HCT116 (cell line): ENCODE results near the gene EPHA4. TPM values are rescaled to one million over a fixed set of nuclear protein-coding genes. Genes with fewer than 3 reads are reported as not detected.

ENCODE experiments used
- ATAC-seq: fragments of 200-7000 bp; cut with Tn5 transposase; 2 replicates; pipeline ENCODE4 v1.9.1; 2020; ENCODE audit warnings: mild to moderate bottlenecking, moderate library complexity
- BruUV-seq: library from RNA; stranded (reverse); fragments of 400-500 nt; replicated peaks from 2 replicates; lab custom pipeline; 2021; lab: Mats Ljungman, UMichigan
- CTCF ChIA-PET: fragments of 300-600 bp; sonication (Branson Sonifier 250); formaldehyde crosslinking; loops from one replicate; lab custom pipeline; 2021; ENCODE audit warnings: antibody characterized with exemption; lab: Charles Lee
- POLR2A ChIA-PET: fragments of 300-600, 350-600 bp; sonication (Branson Sonifier 250); formaldehyde crosslinking; loops from one replicate; lab custom pipeline; 2021; ENCODE audit warnings: antibody characterized with exemption; lab: Charles Lee
- RAD21 ChIA-PET, 2 experiments: fragments of 300-600 bp; sonication (Branson Sonifier 250); formaldehyde crosslinking; loops; one replicate each; lab custom pipeline; 2023; ENCODE audit warnings: low total read pairs in 2 of 2; ENCODE audit not compliant: uncharacterized antibody in 2 of 2, unreplicated experiment in 2 of 2, low non-redundant PET in 1 of 2; lab: Charles Lee
- DNase-seq: peaks from one replicate; pipeline ENCODE4 v3.0.0-alpha.2; 2010; ENCODE audit warnings: low read depth, low spot score
- H2AFZ ChIP-seq: fragments of 200-600 bp; shearing (Covaris generic), sonication (generic); 2 replicates; pipeline ENCODE4 v1.6.1; 2017; ENCODE audit warnings: low read depth, mixed run types, mixed read lengths, antibody characterized with exemption, low read length; ENCODE audit not compliant: poor library complexity, severe bottlenecking
- H3K27ac ChIP-seq: 2 replicates; pipeline ENCODE4 v1.5.1; 2012; ENCODE audit warnings: low read depth, low read length
- H3K27me3 ChIP-seq: fragments of 200-600 bp; sonication (generic); 2 replicates; pipeline ENCODE4 v1.6.1; 2016; ENCODE audit warnings: mixed run types, low read length, mixed read lengths; ENCODE audit not compliant: insufficient read depth
- H3K36me3 ChIP-seq, 2 experiments: fragments of 200-500 bp in 1 of 2; fragments of 200-600 bp in 1 of 2; sonication (Bioruptor generic) in 1 of 2; sonication (generic) in 1 of 2; 2 replicates each; pipeline versions ENCODE4 v1.5.1 to v1.6.1; 2014 to 2016; ENCODE audit warnings: low read length in 2 of 2, inconsistent platforms in 1 of 2, mixed read lengths in 1 of 2, mixed run types in 1 of 2; ENCODE audit not compliant: insufficient read depth in 2 of 2, control insufficient read depth in 1 of 2
- H3K4me1 ChIP-seq, 2 experiments: fragments of 200-600 bp in 1 of 2; sonication (generic) in 1 of 2; 2 replicates each; pipeline versions ENCODE4 v1.5.1 to v1.6.1; 2012 to 2017; ENCODE audit warnings: low read length in 2 of 2, inconsistent platforms in 1 of 2, mild to moderate bottlenecking in 1 of 2, mixed read lengths in 1 of 2, mixed run types in 1 of 2, moderate library complexity in 1 of 2; ENCODE audit not compliant: insufficient read depth in 2 of 2, control insufficient read depth in 1 of 2
- H3K4me2 ChIP-seq: fragments of 200-600 bp; sonication (generic); 2 replicates; pipeline ENCODE4 v1.6.1; 2017; ENCODE audit warnings: mixed run types, low read length, mixed read lengths
- H3K4me3 ChIP-seq, 2 experiments: fragments of 200-600 bp in 1 of 2; sonication (generic) in 1 of 2; replicated peaks in 1 of 2; 2 replicates each; pipeline ENCODE4 v1.5.1; 2011 to 2016; ENCODE audit warnings: low read length in 2 of 2, control low read depth in 1 of 2, low read depth in 1 of 2, mild to moderate bottlenecking in 1 of 2, mixed read lengths in 1 of 2, mixed run types in 1 of 2
- H3K79me2 ChIP-seq: fragments of 200-600 bp; sonication (generic); 2 replicates; pipeline ENCODE4 v1.6.1; 2017; ENCODE audit warnings: mild to moderate bottlenecking, mixed run types, low read length, moderate library complexity, mixed read lengths; ENCODE audit not compliant: insufficient read depth
- H3K9ac ChIP-seq: fragments of 200-600 bp; sonication (generic); 2 replicates; pipeline ENCODE4 v1.6.1; 2016; ENCODE audit warnings: low read length, mixed read lengths
- H3K9me2 ChIP-seq: fragments of 200-600 bp; sonication (generic), shearing (Covaris generic); 2 replicates; pipeline ENCODE4 v1.6.1; 2017; ENCODE audit warnings: mixed run types, mild to moderate bottlenecking, moderate library complexity; ENCODE audit not compliant: insufficient read depth
- H3K9me3 ChIP-seq, 2 experiments: fragments of 200-500 bp in 1 of 2; fragments of 200-600 bp in 1 of 2; sonication (Bioruptor generic) in 1 of 2; sonication (generic) in 1 of 2; 2 replicates each; pipeline ENCODE4 v1.6.1; 2014 to 2017; ENCODE audit warnings: low read length in 2 of 2, mixed read lengths in 2 of 2, inconsistent platforms in 1 of 2, low read depth in 1 of 2, mild to moderate bottlenecking in 1 of 2, mixed run types in 1 of 2, moderate library complexity in 1 of 2; ENCODE audit not compliant: control insufficient read depth in 1 of 2, insufficient read depth in 1 of 2
- H4K20me1 ChIP-seq: fragments of 200-600 bp; sonication (generic), shearing (Covaris generic); 2 replicates; pipeline ENCODE4 v1.6.1; 2017; ENCODE audit warnings: mixed run types, mild to moderate bottlenecking, moderate library complexity; ENCODE audit not compliant: insufficient read depth
- CBX3 ChIP-seq: IDR thresholded peaks from 2 replicates; pipeline ENCODE4 v1.6.1; 2012; ENCODE audit warnings: low read depth
- CEBPB ChIP-seq: IDR thresholded peaks from 2 replicates; pipeline ENCODE4 v1.6.1; 2012; ENCODE audit warnings: low read depth
- EGR1 ChIP-seq: IDR thresholded peaks from 2 replicates; pipeline ENCODE4 v1.6.1; 2012; ENCODE audit warnings: low read depth
- ELF1 ChIP-seq: IDR thresholded peaks from 2 replicates; pipeline ENCODE4 v1.6.1; 2012; ENCODE audit warnings: low read depth, borderline replicate concordance
- JUND ChIP-seq: IDR thresholded peaks from 2 replicates; pipeline ENCODE4 v1.6.1; 2012
- POLR2A ChIP-seq: IDR thresholded peaks from 2 replicates; pipeline ENCODE4 v1.7.0; 2011; ENCODE audit warnings: borderline replicate concordance; ENCODE audit not compliant: insufficient read depth, insufficient read length; ENCODE audit errors: extremely low read depth
- RAD21 ChIP-seq: IDR thresholded peaks from 2 replicates; pipeline ENCODE4 v1.6.1; 2012; ENCODE audit warnings: low read depth, mild to moderate bottlenecking
- REST ChIP-seq: IDR thresholded peaks from 2 replicates; pipeline ENCODE4 v1.6.1; 2012; ENCODE audit warnings: low read depth
- SIN3A ChIP-seq: IDR thresholded peaks from 2 replicates; pipeline ENCODE4 v1.6.1; 2012; ENCODE audit warnings: low read depth
- SRF ChIP-seq: IDR thresholded peaks from 2 replicates; pipeline ENCODE4 v1.6.1; 2012; ENCODE audit warnings: low read depth
- ZNF274 ChIP-seq: fragments of 200-500 bp; sonication (Bioruptor generic); IDR thresholded peaks from 2 replicates; pipeline ENCODE4 v1.6.1; 2014; ENCODE audit warnings: mild to moderate bottlenecking, low read depth, low read length, inconsistent platforms
- intact Hi-C: fragments of 100-400 bp; cut with micrococcal nuclease; formaldehyde crosslinking; loops from 2 replicates; pipeline ENCODE4 v1.10.0; 2022
- total RNA-seq: library from RNA; stranded (reverse); gene quantifications from one replicate; pipeline ENCODE4 v1.2.1, GENCODE V29; 2021; ENCODE audit not compliant: unreplicated experiment
- TF ChIP-seq, protein P1 (sequence below): IDR thresholded peaks from 2 replicates; pipeline ENCODE4 v1.6.1; 2012
- TF ChIP-seq, protein P2 (sequence below), 3 experiments: fragments of 200-600 bp in 1 of 3; sonication (generic) in 1 of 3; IDR thresholded peaks in 2 of 3; conservative IDR thresholded peaks in 1 of 3; 2 replicates each; pipeline ENCODE4 v1.5.1; 2012 to 2017; ENCODE audit warnings: low read depth in 2 of 3, low read length in 2 of 3, antibody characterized with exemption in 1 of 3, borderline replicate concordance in 1 of 3, control low read depth in 1 of 3, mild to moderate bottlenecking in 1 of 3, mixed read lengths in 1 of 3, mixed run types in 1 of 3, moderate library complexity in 1 of 3; ENCODE audit not compliant: insufficient read depth in 1 of 3

Gene EPHA4
- total RNA-seq, 1 experiment from 2014 or later: 3.5 TPM

- no peaks in the 10 kb centered on the region for H3K9me2 ChIP-seq
- no peaks in the 10 kb centered on the region for H3K9me3 ChIP-seq
- H2AFZ ChIP-seq: no peak overlapping the region
- TF ChIP-seq ZNF274 (no peak), EGR1 (no peak), CBX3 (no peak), SIN3A (no peak), JUND (no peak), POLR2A (no peak), RAD21 (no peak)
- TF ChIP-seq, protein P1, sequence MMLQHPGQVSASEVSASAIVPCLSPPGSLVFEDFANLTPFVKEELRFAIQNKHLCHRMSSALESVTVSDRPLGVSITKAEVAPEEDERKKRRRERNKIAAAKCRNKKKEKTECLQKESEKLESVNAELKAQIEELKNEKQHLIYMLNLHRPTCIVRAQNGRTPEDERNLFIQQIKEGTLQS: no peak
- POLR2A ChIA-PET: no interaction called here
- H3K9ac ChIP-seq: no peak overlapping the region
- H3K4me3 ChIP-seq: no peak overlapping the region
- H3K4me2 ChIP-seq: no peak overlapping the region
- H3K79me2 ChIP-seq: no peaks in the 10 kb centered on the region
- no peaks in the 10 kb centered on the region for H3K4me1 ChIP-seq
- no peaks in the 10 kb centered on the region for H3K36me3 ChIP-seq
- H3K27me3 ChIP-seq: peaks cover 18% of the 10 kb centered on the region
- RAD21 ChIA-PET: no interaction called here
- H4K20me1 ChIP-seq: no peaks in the 10 kb centered on the region
- no peak overlapping the region for H3K27ac ChIP-seq
- no TSS peak for BruUV-seq
- intact Hi-C loops: no loop called here
- DNase-seq (no peak), ATAC-seq (no peak)
- CTCF ChIA-PET: no interaction called here
These were observed 28.3 kb upstream of the EPHA4 start for GRCh38 chr2:221600388-221600787.

DNA sequence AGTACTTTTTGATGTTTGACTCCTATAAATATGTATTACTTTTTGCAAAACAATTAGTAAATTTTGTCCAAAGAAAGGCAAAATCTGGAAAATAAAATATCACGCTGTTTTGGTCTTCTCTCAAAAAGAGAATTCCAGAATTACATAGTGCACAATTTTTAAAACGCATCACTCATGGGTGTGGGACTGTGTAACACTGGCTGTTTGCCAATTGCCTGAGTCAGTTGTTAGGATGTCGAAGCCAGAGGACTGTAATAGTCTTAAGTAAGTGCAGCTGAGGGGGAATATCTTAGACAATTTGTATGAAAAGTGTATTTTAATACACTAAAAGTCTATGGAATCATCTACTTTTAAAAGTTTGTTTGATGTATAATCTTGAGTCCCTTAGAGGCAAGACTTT is 24.1 kb upstream of the EPHA4 start:
- Histone ChIP-seq H3K27ac (no peak overlapping the region), H3K36me3 (no peaks in the 10 kb centered on the region), H4K20me1 (no peaks in the 10 kb centered on the region), H3K9me2 (no peaks in the 10 kb centered on the region), H3K4me1 (no peaks in the 10 kb centered on the region), H2AFZ (no peak overlapping the region), H3K9me3 (no peaks in the 10 kb centered on the region), H3K4me2 (no peak overlapping the region), H3K4me3 (no peak overlapping the region), H3K79me2 (no peaks in the 10 kb centered on the region), H3K9ac (no peak overlapping the region), H3K27me3 (peaks cover 3% of the 10 kb centered on the region)
- POLR2A ChIA-PET: no interaction called here
- DNase-seq: no peak
- RAD21 ChIA-PET: no interaction called here
- CTCF ChIA-PET: no interaction called here
- no peak for ATAC-seq
- intact Hi-C loops: no loop called here
- BruUV-seq: no TSS peak
- TF ChIP-seq CEBPB (no peak), RAD21 (no peak), POLR2A (no peak), REST (no peak), SRF (no peak), ELF1 (no peak), EGR1 (no peak), SIN3A (no peak)
- TF ChIP-seq, protein P2, sequence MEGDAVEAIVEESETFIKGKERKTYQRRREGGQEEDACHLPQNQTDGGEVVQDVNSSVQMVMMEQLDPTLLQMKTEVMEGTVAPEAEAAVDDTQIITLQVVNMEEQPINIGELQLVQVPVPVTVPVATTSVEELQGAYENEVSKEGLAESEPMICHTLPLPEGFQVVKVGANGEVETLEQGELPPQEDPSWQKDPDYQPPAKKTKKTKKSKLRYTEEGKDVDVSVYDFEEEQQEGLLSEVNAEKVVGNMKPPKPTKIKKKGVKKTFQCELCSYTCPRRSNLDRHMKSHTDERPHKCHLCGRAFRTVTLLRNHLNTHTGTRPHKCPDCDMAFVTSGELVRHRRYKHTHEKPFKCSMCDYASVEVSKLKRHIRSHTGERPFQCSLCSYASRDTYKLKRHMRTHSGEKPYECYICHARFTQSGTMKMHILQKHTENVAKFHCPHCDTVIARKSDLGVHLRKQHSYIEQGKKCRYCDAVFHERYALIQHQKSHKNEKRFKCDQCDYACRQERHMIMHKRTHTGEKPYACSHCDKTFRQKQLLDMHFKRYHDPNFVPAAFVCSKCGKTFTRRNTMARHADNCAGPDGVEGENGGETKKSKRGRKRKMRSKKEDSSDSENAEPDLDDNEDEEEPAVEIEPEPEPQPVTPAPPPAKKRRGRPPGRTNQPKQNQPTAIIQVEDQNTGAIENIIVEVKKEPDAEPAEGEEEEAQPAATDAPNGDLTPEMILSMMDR (IDR thresholded peaks at IDR 0.05 in 2 of 3, conservative IDR thresholded peaks at IDR 0.05 in 1 of 3; ENCODE audit: borderline replicate concordance in 1 of 3, insufficient read depth in 1 of 3, low read depth in 2 of 3, low read length in 2 of 3): no peak
